Measurements from ENCODE around the gene TMEM184B. TPM values are rescaled to one million over a fixed set of nuclear protein-coding genes. Genes with fewer than 3 reads are reported as not detected.

Gene TMEM184B
- total and polyA plus RNA-seq, 10 donors: 5.0 to 105 (median 45.1) TPM

DNA sequence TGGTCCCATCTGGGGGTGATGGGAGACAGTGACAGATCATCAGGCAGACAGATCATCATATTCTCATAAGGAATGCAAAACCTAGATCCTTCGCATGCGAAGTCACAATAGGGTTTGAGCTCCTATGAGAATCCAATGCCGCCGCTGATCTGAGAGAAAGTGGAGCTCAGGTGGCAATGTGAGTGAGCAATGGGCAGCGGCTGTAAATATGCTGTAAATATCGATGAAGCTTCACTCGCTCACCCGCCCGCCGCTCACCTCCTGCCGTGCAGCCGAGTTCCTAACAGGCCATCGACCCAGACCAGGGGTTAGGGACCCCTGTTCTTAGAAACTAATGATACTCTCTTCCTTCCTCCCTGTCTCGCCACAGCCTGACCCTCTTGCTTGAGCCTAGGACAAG lies 81.8 kb downstream of the TMEM184B start:
- peaks cover 0 to 39% (median 13%) of the 10 kb centered on the region in 6 donors for H3K4me1 ChIP-seq
- no peak for TF ChIP-seq POLR2AphosphoS5 (IDR thresholded peaks at IDR 0.05)
- TF ChIP-seq POLR2A (IDR thresholded peaks at IDR 0.05): no peak
- no peak for TF ChIP-seq CTCF (IDR thresholded peaks at IDR 0.05 in 8 of 11, conservative IDR thresholded peaks at IDR 0.05 in 3 of 11)
- H3K36me3 ChIP-seq: no peaks in the 10 kb centered on the region
- WGBS, 5 donors: 88 to 95% (median 92%) methylated on average over 14 of the region's 14 CpGs
- no peak for DNase-seq
- H3K4me3 ChIP-seq: no peak overlapping the region
- no peak overlapping the region for H3K27ac ChIP-seq
- intact Hi-C loops (cut with DNase I; ENCODE audit: low total_unique reads): no loop called here
- H3K27me3 ChIP-seq (replicated peaks in 1 of 7): no peaks in the 10 kb centered on the region
- no peaks in the 10 kb centered on the region for H3K9me3 ChIP-seq

- DNase-seq: no peak
- Histone ChIP-seq H3K27ac (no peak overlapping the region), H3K36me3 (no peaks in the 10 kb centered on the region), H3K4me1 (peaks cover 0 to 39% (median 13%) of the 10 kb centered on the region in 6 donors), H3K9me3 (no peaks in the 10 kb centered on the region), H3K4me3 (no peak overlapping the region), H3K27me3 (replicated peaks in 1 of 7) (no peaks in the 10 kb centered on the region)
- intact Hi-C loops (cut with DNase I; ENCODE audit: low total_unique reads): no loop called here
- no peak for TF ChIP-seq POLR2AphosphoS5 (IDR thresholded peaks at IDR 0.05)
- TF ChIP-seq POLR2A (IDR thresholded peaks at IDR 0.05): no peak
- no peak for TF ChIP-seq CTCF (IDR thresholded peaks at IDR 0.05 in 8 of 11, conservative IDR thresholded peaks at IDR 0.05 in 3 of 11)
- 78 to 86% (median 85%) methylated on average over 6 of the region's 6 CpGs for WGBS, 5 donors
Measured at GRCh38 chr22:38190581-38190980, 82.2 kb downstream of the TMEM184B start.

DNA sequence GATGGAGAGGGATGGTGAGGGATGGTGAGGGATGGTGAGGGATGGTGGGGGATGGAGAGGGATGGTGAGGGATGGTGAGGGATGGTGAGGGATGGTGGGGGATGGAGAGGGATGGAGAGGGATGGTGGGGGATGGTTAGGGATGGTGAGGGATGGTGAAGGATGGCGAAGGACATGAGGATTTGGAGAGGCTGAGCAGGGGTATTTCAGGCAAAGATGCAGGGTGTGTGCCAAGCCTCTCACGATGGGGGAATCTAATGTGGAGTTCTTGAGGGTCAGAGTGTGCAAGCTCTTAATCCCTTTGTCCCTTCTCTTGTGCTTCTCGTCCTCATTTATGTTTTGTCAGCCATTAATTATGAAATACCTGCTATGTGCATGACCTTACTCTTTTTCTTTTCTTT lies 83.7 kb downstream of the TMEM184B start:
- intact Hi-C loops (cut with DNase I; ENCODE audit: low total_unique reads): no loop called here
- Histone ChIP-seq H3K36me3 (no peaks in the 10 kb centered on the region), H3K9me3 (no peaks in the 10 kb centered on the region), H3K27me3 (replicated peaks in 1 of 7) (no peaks in the 10 kb centered on the region), H3K27ac (no peak overlapping the region), H3K4me1 (peaks cover 0 to 29% (median 6%) of the 10 kb centered on the region in 6 donors), H3K4me3 (no peak overlapping the region)
- no peak for DNase-seq
- 77 to 91% (median 80%) methylated on average over 3 of the region's 3 CpGs for WGBS, 5 donors
- TF ChIP-seq POLR2AphosphoS5 (IDR thresholded peaks at IDR 0.05): no peak
- no peak for TF ChIP-seq POLR2A (IDR thresholded peaks at IDR 0.05)

DNA sequence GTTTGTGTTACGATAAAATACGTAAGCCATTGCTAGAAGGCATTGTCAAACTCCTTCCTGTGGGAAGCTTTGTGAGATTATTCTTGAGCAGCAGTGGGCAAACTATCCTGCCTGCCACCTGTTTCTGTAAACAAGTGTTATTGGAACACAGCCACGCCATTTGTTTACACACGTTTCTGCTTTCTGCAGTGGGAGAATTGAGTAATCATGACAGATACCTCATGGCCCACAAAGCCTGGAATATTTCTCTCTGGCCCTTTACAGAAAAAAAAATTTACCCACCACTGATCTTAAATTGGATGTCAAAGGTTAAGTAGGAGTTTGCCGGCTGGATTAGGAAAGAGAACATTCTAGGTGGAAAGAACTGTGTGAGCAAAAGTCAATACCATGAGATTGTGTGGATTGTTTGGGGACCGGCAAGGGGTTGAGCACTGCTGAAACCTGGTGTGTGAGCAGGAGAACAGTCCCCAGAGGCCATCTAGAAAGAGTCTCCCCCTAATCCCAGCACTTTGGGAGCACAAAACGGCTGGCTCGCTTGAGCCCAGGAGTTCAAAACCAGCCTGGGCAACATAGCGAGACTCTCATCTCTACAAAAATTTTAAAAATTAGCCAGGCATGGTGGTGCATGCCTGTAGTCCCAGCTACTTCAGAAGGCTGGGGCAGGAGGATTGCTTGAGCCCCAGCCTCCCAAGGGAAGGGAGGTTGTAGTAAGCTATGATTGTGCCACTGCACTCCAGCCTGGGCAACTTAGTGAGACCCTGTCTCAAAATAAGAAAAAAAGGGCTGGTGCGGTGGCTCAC lies 85.2 kb downstream of the TMEM184B start:
- Histone ChIP-seq H3K4me3 (no peak overlapping the region), H3K27ac (no peak overlapping the region), H3K36me3 (no peaks in the 10 kb centered on the region), H3K9me3 (no peaks in the 10 kb centered on the region), H3K4me1 (peaks cover 0 to 19% (median 4%) of the 10 kb centered on the region in 6 donors), H3K27me3 (replicated peaks in 1 of 7) (no peaks in the 10 kb centered on the region)
- WGBS, 5 donors: 71 to 84% (median 77%) methylated on average over 10 of the region's 10 CpGs
- no peak for TF ChIP-seq POLR2A (IDR thresholded peaks at IDR 0.05)
- TF ChIP-seq POLR2AphosphoS5 (IDR thresholded peaks at IDR 0.05): no peak
- no peak for TF ChIP-seq CTCF (IDR thresholded peaks at IDR 0.05 in 8 of 11, conservative IDR thresholded peaks at IDR 0.05 in 3 of 11)
- DNase-seq: no peak
- intact Hi-C loops (cut with DNase I; ENCODE audit: low total_unique reads): no loop called here

All from spleen (tissue), 11 donors.